GM12878 (cell line): ENCODE data around the gene MPST. TPM values are rescaled to one million over a fixed set of nuclear protein-coding genes. Genes with fewer than 3 reads are reported as not detected.

Source experiments
- ATAC-seq: fragments of 200-7000 bp; cut with Tn5 transposase; 3 replicates; pipeline ENCODE4 v1.9.1; 2020; ENCODE audit warnings: mild to moderate bottlenecking, moderate library complexity
- BruUV-seq: library from RNA; stranded (reverse); fragments of 400-500 nt; replicated peaks from 2 replicates; lab custom pipeline; 2021; lab: Mats Ljungman, UMichigan
- CTCF ChIA-PET: fragments of 300-600 bp; sonication (Branson Sonifier 250); formaldehyde crosslinking; extraction: SDS; loops from one replicate; lab custom pipeline; 2021; ENCODE audit warnings: inconsistent platforms; lab: Yijun Ruan, JAX
- POLR2A ChIA-PET: fragments of 350-600 bp; formaldehyde crosslinking; extraction: SDS; loops from one replicate; lab custom pipeline; 2021; ENCODE audit warnings: inconsistent platforms; lab: Charles Lee
- RAD21 ChIA-PET: fragments of 300-600 bp; sonication (Branson Sonifier 250); formaldehyde crosslinking; loops from one replicate; lab custom pipeline; 2023; ENCODE audit warnings: antibody characterized with exemption; ENCODE audit not compliant: unreplicated experiment; lab: Charles Lee
- SMC1A ChIA-PET: fragments of 300-600 bp; sonication (Branson Sonifier 250); formaldehyde crosslinking; loops from one replicate; lab custom pipeline; 2023; ENCODE audit not compliant: unreplicated experiment, uncharacterized antibody; lab: Charles Lee
- DNase-seq: peaks from one replicate; pipeline ENCODE4 v3.0.0-alpha.2; 2011; ENCODE audit warnings: low read depth, low spot score
- FAIRE-seq: peaks from 3 replicates; lab custom pipeline; 2011; peaks lifted over from hg19 to GRCh38; lab: Jason Lieb, UNC
- H2AFZ ChIP-seq: 2 replicates; pipeline ENCODE4 v1.6.0; 2011; ENCODE audit warnings: low read depth, low read length, control low read depth; ENCODE audit not compliant: control insufficient read depth
- H3K27ac ChIP-seq: 2 replicates; pipeline ENCODE4 v1.5.1; 2011; ENCODE audit warnings: control low read depth; ENCODE audit not compliant: control insufficient read depth, insufficient read depth
- H3K27me3 ChIP-seq, 2 experiments: replicated peaks in 1 of 2; 2 replicates each; pipeline versions ENCODE4 v1.6.0 to v1.6.1; 2011; ENCODE audit warnings: low read length in 1 of 2; ENCODE audit not compliant: control insufficient read depth in 2 of 2, insufficient read depth in 2 of 2
- H3K36me3 ChIP-seq, 2 experiments: 2 replicates each; pipeline ENCODE4 v1.5.1; 2011; ENCODE audit warnings: low read length in 1 of 2; ENCODE audit not compliant: control insufficient read depth in 2 of 2, insufficient read depth in 2 of 2
- H3K4me1 ChIP-seq: 2 replicates; pipeline ENCODE4 v1.6.1; 2011; ENCODE audit warnings: mild to moderate bottlenecking, low read length, moderate library complexity, mixed read lengths; ENCODE audit not compliant: control insufficient read depth, insufficient read depth
- H3K4me2 ChIP-seq: 2 replicates; pipeline ENCODE4 v1.6.0; 2011; ENCODE audit warnings: control low read depth; ENCODE audit not compliant: control insufficient read depth, insufficient read depth
- H3K4me3 ChIP-seq: fragments of 200-600 bp; sonication (generic); 2 replicates; pipeline ENCODE4 v1.5.1; 2016
- H3K79me2 ChIP-seq: 2 replicates; pipeline ENCODE4 v1.6.0; 2011; ENCODE audit warnings: low read length; ENCODE audit not compliant: control insufficient read depth, insufficient read depth
- H3K9ac ChIP-seq: 2 replicates; pipeline ENCODE4 v1.8.0; 2011; ENCODE audit warnings: low read length, control low read depth, mixed read lengths; ENCODE audit not compliant: control insufficient read depth, insufficient read depth
- H3K9me3 ChIP-seq: replicated peaks from 3 replicates; pipeline ENCODE4 v1.5.1; 2011; ENCODE audit warnings: mild to moderate bottlenecking, low read length; ENCODE audit not compliant: control insufficient read depth, insufficient read depth
- H4K20me1 ChIP-seq: 2 replicates; pipeline ENCODE4 v1.6.0; 2011; ENCODE audit not compliant: control insufficient read depth, insufficient read depth
- ASH2L ChIP-seq: fragments of 300-600, 200-600 bp; sonication (generic); IDR thresholded peaks from 2 replicates; pipeline ENCODE4 v1.6.1; 2017; ENCODE audit warnings: low read depth, mild to moderate bottlenecking, borderline replicate concordance
- KLF5 ChIP-seq: fragments of 450-650 bp; IDR thresholded peaks from 2 replicates; pipeline ENCODE4 v1.6.1; 2014; ENCODE audit warnings: mild to moderate bottlenecking; ENCODE audit not compliant: partially characterized antibody
- POU2F2 ChIP-seq: IDR thresholded peaks from 3 replicates; pipeline ENCODE4 v1.6.1; 2011; ENCODE audit warnings: low read depth, mild to moderate bottlenecking, low read length, borderline replicate concordance
- RBBP5 ChIP-seq: fragments of 200-600 bp; sonication (generic); conservative IDR thresholded peaks from 2 replicates; pipeline ENCODE4 v1.6.1; 2016
- SIX5 ChIP-seq: IDR thresholded peaks from 2 replicates; pipeline ENCODE4 v1.6.1; 2011; ENCODE audit warnings: mild to moderate bottlenecking, low read depth, low read length, moderate library complexity; ENCODE audit not compliant: severe bottlenecking
- SMAD1 ChIP-seq: fragments of 450-650 bp; IDR thresholded peaks from 2 replicates; pipeline ENCODE4 v1.6.1; 2018; ENCODE audit warnings: mild to moderate bottlenecking, low read depth; ENCODE audit not compliant: partially characterized antibody
- SMARCA5 ChIP-seq: fragments of 450-650 bp; IDR thresholded peaks from 2 replicates; pipeline ENCODE4 v1.6.1; 2017; ENCODE audit warnings: mild to moderate bottlenecking
- TCF7 ChIP-seq: IDR thresholded peaks from 2 replicates; pipeline ENCODE4 v1.6.1; 2014; ENCODE audit warnings: antibody characterized with exemption, borderline replicate concordance
- WRNIP1 ChIP-seq: IDR thresholded peaks from 2 replicates; pipeline ENCODE4 v1.6.1; 2011; ENCODE audit warnings: low read depth, low read length, improper control_type of control experiment, borderline replicate concordance
- YY1 ChIP-seq: IDR thresholded peaks from 2 replicates; pipeline ENCODE4 v1.6.1; 2011; ENCODE audit warnings: low read depth, mild to moderate bottlenecking, low read length
- ZNF217 ChIP-seq: fragments of 450-650 bp; IDR thresholded peaks from 2 replicates; pipeline ENCODE4 v1.6.1; 2017; ENCODE audit warnings: antibody characterized with exemption, mild to moderate bottlenecking
- WGBS: methylation state at CpG from one replicate; pipeline ENCODE4 v1.1.6; 2016; ENCODE audit warnings: low lambda C conversion rate; ENCODE audit not compliant: insufficient replicate concordance, insufficient coverage; ENCODE audit errors: missing lambda C conversion rate; 5-methylcytosine and 5-hydroxymethylcytosine counted together
- in situ Hi-C: fragments of 300-500 bp; cut with MboI; formaldehyde crosslinking; loops from 9 replicates; pipeline ENCODE4 v1.14.3; 2018; ENCODE audit warnings: mixed read lengths
- intact Hi-C: fragments of 100-400 bp; cut with micrococcal nuclease; formaldehyde crosslinking; loops from one replicate; pipeline ENCODE4 v1.14.2; 2022; ENCODE audit not compliant: unreplicated experiment
- polyA plus RNA-seq, 11 experiments: library from polyadenylated mRNA; depleted of rRNA in 4 of 11; unstranded in 6 of 11; stranded (reverse) in 5 of 11; fragments of >200 nt; fragmentation: Nextera tagmentation in 4 of 11; fragmentation: Illumina TruSeq in 1 of 11; extraction: Ambion mirVana in 4 of 11; extraction: Trizol in 1 of 11; gene quantifications; 1 replicate in 1 of 11; 2 replicates in 10 of 11; pipeline versions ENCODE4 v1.2.1 to v1.2.3, GENCODE V29; 2011 to 2016; ENCODE audit warnings: inconsistent platforms in 2 of 11, missing spikeins in 2 of 11, low read depth in 1 of 11
- total RNA-seq, 4 experiments: library from RNA; depleted of rRNA in 3 of 4; stranded (reverse); fragments of >200 nt in 3 of 4; fragmentation: Illumina TruSeq in 1 of 4; extraction: Trizol in 1 of 4; gene quantifications; 2 replicates each; pipeline versions ENCODE4 v1.2.1 to v1.2.3, GENCODE V29; 2013 to 2021
- TF ChIP-seq, protein P1 (sequence below): IDR thresholded peaks from 2 replicates; pipeline ENCODE4 v1.6.1; 2012; ENCODE audit warnings: mild to moderate bottlenecking, low read depth, low read length

Gene MPST
- total and polyA plus RNA-seq, 10 of the 15 experiments (the other 5 are each of a cell fraction or from before 2014, with no cell fraction given), result 0.95 to 88.7 (median 38.5) TPM

DNA sequence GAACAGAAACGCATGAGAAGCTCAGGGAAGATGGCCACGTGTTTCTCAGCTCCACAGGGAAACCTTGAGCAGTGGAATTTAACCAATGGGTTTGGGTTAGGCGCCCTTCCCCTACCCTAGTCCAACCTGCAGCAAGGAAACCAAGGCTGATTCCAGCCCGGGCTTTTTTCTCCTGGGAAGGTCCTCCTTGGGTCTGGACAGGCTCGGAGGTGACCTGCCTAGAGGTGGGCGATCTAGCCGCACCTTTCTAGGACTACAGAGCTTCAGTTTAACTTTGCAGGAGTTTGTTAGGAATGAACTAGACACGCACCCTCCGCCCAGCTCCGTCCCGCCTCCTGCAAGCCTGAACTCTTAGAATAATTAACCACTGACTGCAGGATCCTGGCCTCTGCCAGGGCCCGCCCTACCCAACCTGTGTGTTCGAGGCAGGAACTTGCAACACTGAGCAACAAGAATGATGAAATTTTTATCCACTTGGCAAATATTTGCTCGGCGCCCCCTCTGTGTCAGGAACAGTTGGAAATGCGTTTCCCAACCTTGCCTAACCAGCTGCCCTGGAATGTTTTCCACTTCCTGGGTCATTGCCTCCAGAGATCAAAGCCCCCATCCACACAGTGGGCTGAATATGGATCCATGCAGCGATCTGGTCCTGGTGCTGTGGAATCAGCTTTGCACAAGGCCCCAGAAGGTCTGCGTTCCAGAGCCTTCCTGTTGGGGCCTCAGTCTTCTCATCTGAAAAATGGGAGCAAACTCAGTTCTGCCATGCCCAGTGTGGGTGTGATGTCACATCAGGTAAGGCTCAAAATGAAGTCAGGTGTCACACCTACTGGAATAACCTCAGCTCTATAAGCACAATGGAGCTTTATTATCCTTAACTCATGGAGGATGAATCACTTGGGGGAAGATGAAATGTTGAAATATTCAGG is 13.3 kb downstream of the MPST start:
- no peaks in the 10 kb centered on the region for H3K79me2 ChIP-seq
- H3K27me3 ChIP-seq, result no peaks in the 10 kb centered on the region; a peak in 1 of 4 replicates
- no peak for FAIRE-seq
- TF ChIP-seq SMARCA5 (no peak), WRNIP1 (no peak), POU2F2 (no peak), ASH2L (no peak), YY1 (no peak), KLF5 (no peak), TCF7 (no peak), ZNF217 (no peak), SMAD1 (no peak), RBBP5 (no peak), SIX5 (no peak)
- TF ChIP-seq, protein P1, sequence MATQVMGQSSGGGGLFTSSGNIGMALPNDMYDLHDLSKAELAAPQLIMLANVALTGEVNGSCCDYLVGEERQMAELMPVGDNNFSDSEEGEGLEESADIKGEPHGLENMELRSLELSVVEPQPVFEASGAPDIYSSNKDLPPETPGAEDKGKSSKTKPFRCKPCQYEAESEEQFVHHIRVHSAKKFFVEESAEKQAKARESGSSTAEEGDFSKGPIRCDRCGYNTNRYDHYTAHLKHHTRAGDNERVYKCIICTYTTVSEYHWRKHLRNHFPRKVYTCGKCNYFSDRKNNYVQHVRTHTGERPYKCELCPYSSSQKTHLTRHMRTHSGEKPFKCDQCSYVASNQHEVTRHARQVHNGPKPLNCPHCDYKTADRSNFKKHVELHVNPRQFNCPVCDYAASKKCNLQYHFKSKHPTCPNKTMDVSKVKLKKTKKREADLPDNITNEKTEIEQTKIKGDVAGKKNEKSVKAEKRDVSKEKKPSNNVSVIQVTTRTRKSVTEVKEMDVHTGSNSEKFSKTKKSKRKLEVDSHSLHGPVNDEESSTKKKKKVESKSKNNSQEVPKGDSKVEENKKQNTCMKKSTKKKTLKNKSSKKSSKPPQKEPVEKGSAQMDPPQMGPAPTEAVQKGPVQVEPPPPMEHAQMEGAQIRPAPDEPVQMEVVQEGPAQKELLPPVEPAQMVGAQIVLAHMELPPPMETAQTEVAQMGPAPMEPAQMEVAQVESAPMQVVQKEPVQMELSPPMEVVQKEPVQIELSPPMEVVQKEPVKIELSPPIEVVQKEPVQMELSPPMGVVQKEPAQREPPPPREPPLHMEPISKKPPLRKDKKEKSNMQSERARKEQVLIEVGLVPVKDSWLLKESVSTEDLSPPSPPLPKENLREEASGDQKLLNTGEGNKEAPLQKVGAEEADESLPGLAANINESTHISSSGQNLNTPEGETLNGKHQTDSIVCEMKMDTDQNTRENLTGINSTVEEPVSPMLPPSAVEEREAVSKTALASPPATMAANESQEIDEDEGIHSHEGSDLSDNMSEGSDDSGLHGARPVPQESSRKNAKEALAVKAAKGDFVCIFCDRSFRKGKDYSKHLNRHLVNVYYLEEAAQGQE, result no peak
- no peaks in the 10 kb centered on the region for H3K4me1 ChIP-seq
- no peak overlapping the region for H3K4me3 ChIP-seq
- no peak overlapping the region for H3K27ac ChIP-seq
- no peak for ATAC-seq
- WGBS, result 70% methylated on average over 18 of the region's 18 CpGs
- intact Hi-C loops (no loop called here), in situ Hi-C loops (no loop called here)
- H3K9ac ChIP-seq, result no peak overlapping the region
- ChIA-PET RAD21 (interaction anchor here (0.8 kb wide), 1 partner anchor 12 kb away, joined by 5 read pairs; no protein-coding TSS in a partner anchor), POLR2A (no interaction called here), SMC1A (interaction anchor here (0.6 to 1.0 kb wide), 2 partner anchors 12 to 387 kb away, joined by 3 to 4 read pairs; no protein-coding TSS in a partner anchor), CTCF (interaction anchor here (0.7 to 3.3 kb wide), 4 partner anchors 11 to 311 kb away, joined by 3 to 17 read pairs (median 9); partner anchors contain the start of gene TST)
- no peaks in the 10 kb centered on the region for H4K20me1 ChIP-seq
- H3K9me3 ChIP-seq, result no peaks in the 10 kb centered on the region
- no TSS peak for BruUV-seq
- H3K4me2 ChIP-seq, result no peak overlapping the region
- DNase-seq, result no peak
- no peaks in the 10 kb centered on the region for H3K36me3 ChIP-seq
- H2AFZ ChIP-seq, result no peak overlapping the region
